ENCODE measurements around the gene LIN7B. TPM values are rescaled to one million over a fixed set of nuclear protein-coding genes. Genes with fewer than 3 reads are reported as not detected.

LIN7B gene
- total RNA-seq, 2 experiments from 2014 or later: 3.6 to 5.5 TPM

DNA sequence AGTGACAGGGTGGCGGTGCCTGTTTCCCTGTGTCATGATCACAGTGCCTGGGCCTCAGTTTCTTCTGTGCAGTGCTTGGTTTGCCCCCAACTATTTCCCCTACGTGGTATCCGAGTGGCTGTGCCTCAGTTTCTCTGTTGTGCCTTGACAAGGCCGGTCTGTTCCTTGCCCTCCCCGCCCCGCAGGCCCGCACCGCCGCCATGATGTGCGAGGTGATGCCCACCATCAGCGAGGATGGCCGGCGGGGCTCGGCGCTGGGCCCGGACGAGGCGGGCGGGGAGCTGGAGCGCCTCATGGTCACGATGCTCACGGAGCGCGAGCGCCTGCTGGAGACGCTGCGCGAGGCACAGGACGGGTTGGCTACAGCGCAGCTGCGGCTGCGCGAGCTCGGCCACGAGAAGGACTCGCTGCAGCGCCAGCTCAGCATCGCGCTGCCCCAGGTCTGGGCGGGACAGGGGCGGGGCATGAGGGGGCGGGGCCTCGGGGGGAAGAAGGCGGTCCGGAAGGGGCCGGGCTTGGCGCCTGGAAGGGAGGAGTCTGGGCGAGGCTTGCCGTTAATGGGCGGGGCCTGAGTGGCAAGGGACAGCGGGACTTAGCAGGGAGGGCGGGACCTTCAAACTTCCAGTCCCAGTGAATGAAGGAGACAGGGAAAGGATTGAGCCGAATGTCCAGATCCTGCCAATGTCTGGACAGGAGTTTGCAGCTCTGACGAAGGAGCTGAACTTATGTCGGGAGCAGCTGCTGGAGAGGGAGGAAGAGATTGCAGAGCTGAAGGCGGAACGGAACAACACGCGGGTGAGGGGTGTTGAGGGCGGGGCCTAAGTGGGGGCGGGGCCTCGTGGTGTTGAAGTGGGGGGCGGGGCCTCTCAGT, 13.7 kb downstream of the LIN7B start:
- no peak overlapping the region for H3K27ac ChIP-seq (ENCODE audit: low read depth, low read length, poor library complexity, severe bottlenecking)
- peak overlapping the region; percentile 83 for H2AFZ ChIP-seq (ENCODE audit: low read length)
- ChIA-PET CTCF (ENCODE audit: unreplicated experiment) (interaction anchor here (0.5 to 0.8 kb wide), 6 partner anchors 9 to 731 kb away, joined by 3 to 10 read pairs (median 4); no protein-coding TSS in a partner anchor), POLR2A (interaction anchor here (0.6 to 1.3 kb wide), 3 partner anchors 12 to 14 kb away, joined by 4 to 7 read pairs (median 5); partner anchors contain the start of gene LIN7B)
- H3K9me3 ChIP-seq (ENCODE audit: low read length): no peaks in the 10 kb centered on the region
- no peaks in the 10 kb centered on the region for H3K36me3 ChIP-seq (ENCODE audit: insufficient read depth, low read length)
- TF ChIP-seq EZH2phosphoT487 (IDR thresholded peaks at IDR 0.05; ENCODE audit: borderline replicate concordance, low read depth, low read length): no peak
- TF ChIP-seq, protein P1, sequence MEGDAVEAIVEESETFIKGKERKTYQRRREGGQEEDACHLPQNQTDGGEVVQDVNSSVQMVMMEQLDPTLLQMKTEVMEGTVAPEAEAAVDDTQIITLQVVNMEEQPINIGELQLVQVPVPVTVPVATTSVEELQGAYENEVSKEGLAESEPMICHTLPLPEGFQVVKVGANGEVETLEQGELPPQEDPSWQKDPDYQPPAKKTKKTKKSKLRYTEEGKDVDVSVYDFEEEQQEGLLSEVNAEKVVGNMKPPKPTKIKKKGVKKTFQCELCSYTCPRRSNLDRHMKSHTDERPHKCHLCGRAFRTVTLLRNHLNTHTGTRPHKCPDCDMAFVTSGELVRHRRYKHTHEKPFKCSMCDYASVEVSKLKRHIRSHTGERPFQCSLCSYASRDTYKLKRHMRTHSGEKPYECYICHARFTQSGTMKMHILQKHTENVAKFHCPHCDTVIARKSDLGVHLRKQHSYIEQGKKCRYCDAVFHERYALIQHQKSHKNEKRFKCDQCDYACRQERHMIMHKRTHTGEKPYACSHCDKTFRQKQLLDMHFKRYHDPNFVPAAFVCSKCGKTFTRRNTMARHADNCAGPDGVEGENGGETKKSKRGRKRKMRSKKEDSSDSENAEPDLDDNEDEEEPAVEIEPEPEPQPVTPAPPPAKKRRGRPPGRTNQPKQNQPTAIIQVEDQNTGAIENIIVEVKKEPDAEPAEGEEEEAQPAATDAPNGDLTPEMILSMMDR (conservative IDR thresholded peaks at IDR 0.05; ENCODE audit: low read length): no peak
- no peaks in the 10 kb centered on the region for H3K9me2 ChIP-seq (ENCODE audit: insufficient read depth, low read length)
- BruUV-seq (replicated peaks): no TSS peak
- intact Hi-C loops (cut with micrococcal nuclease; ENCODE audit: unreplicated experiment): loop anchor here (5.0 kb wide), 1 partner anchor 544 kb away; no protein-coding TSS in a partner anchor
- no peaks in the 10 kb centered on the region for H3K79me2 ChIP-seq (ENCODE audit: insufficient read depth, low read depth, low read length)
- H3K4me1 ChIP-seq (ENCODE audit: insufficient read depth, low read length, poor library complexity, severe bottlenecking): peaks cover 16% of the 10 kb centered on the region
- peak overlapping the region; percentile 67 for H3K4me3 ChIP-seq (ENCODE audit: low read depth, low read length, poor library complexity, severe bottlenecking)
- H3K4me2 ChIP-seq (ENCODE audit: low read length): peak overlapping the region; percentile 84
- DNase-seq (ENCODE audit: low spot score): peak; percentile 96
- no peaks in the 10 kb centered on the region for H4K20me1 ChIP-seq (ENCODE audit: insufficient read depth, low read length)

DNA sequence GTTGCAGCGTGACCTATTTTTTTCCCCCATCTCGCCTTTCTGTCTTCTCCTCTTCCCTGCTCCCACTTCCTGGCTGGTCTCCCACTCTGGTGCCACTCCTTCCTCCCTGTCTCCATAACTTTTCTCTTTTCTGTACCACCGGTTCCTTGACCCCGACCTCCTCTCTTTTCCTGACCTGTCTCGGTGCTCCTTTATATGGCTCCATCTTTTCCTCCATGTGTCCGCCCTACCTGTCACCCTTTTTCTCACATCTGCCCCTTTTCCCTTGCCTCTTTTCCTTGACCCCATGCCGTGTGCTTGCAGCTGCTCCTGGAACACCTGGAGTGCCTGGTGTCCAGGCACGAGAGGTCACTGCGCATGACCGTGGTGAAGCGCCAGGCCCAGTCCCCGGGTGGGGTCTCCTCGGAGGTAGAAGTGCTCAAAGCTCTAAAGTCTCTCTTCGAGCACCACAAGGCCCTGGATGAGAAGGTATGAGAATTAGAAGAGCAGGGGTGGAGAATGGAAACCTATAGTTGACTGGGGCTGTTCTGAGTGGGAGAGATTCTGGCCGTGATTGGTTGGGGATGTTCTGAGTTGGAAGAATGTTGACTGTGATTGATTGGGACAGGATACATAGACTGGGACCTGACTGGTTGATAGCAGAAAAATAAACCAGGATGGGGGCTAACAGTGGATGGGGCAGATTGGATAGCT, 14.5 kb downstream of the LIN7B start:
- peak overlapping the region; percentile 83; the same call in 1 of the 2 replicates for H2AFZ ChIP-seq (ENCODE audit: low read length)
- peak overlapping the region; percentile 67 for H3K4me3 ChIP-seq (ENCODE audit: low read depth, low read length, poor library complexity, severe bottlenecking)
- CTCF ChIA-PET (ENCODE audit: unreplicated experiment): interaction anchor here (0.5 to 0.8 kb wide), 2 partner anchors 11 to 20 kb away, joined by 3 to 5 read pairs; no protein-coding TSS in a partner anchor
- intact Hi-C loops (cut with micrococcal nuclease; ENCODE audit: unreplicated experiment): loop anchor here (5.0 kb wide), 1 partner anchor 544 kb away; no protein-coding TSS in a partner anchor
- peak overlapping the region; percentile 84 for H3K4me2 ChIP-seq (ENCODE audit: low read length)
- H3K9me3 ChIP-seq (ENCODE audit: low read length): no peaks in the 10 kb centered on the region
- POLR2A ChIA-PET: interaction anchor here (1.3 kb wide), 1 partner anchor 15 kb away, joined by 7 read pairs; the partner anchor contains the start of gene LIN7B
- no peaks in the 10 kb centered on the region for H3K36me3 ChIP-seq (ENCODE audit: insufficient read depth, low read length)
- no peak for TF ChIP-seq EZH2phosphoT487 (IDR thresholded peaks at IDR 0.05; ENCODE audit: borderline replicate concordance, low read depth, low read length)
- TF ChIP-seq, protein P1 (conservative IDR thresholded peaks at IDR 0.05; ENCODE audit: low read length): no peak
- H3K27ac ChIP-seq (ENCODE audit: low read depth, low read length, poor library complexity, severe bottlenecking): no peak overlapping the region
- DNase-seq (ENCODE audit: low spot score): no peak
- no peaks in the 10 kb centered on the region for H3K79me2 ChIP-seq (ENCODE audit: insufficient read depth, low read depth, low read length)
- H3K4me1 ChIP-seq (ENCODE audit: insufficient read depth, low read length, poor library complexity, severe bottlenecking): peaks cover 16% of the 10 kb centered on the region
- no peaks in the 10 kb centered on the region for H3K9me2 ChIP-seq (ENCODE audit: insufficient read depth, low read length)
- no TSS peak for BruUV-seq (replicated peaks)
- no peaks in the 10 kb centered on the region for H4K20me1 ChIP-seq (ENCODE audit: insufficient read depth, low read length)
